GM23338 (cell line): ENCODE results near the gene ST6GALNAC6. TPM values are rescaled to one million over a fixed set of nuclear protein-coding genes. Genes with fewer than 3 reads are reported as not detected.

Source experiments
- EZH2 ChIP-seq: fragments of 200-600 bp; sonication (generic); IDR thresholded peaks from one replicate; pipeline ENCODE4 v1.8.0; 2017; ENCODE audit warnings: antibody characterized with exemption, mild to moderate bottlenecking, low read depth; ENCODE audit not compliant: unreplicated experiment
- REST ChIP-seq: IDR thresholded peaks from one replicate; pipeline ENCODE4 v1.6.1; 2018; ENCODE audit warnings: antibody characterized with exemption; ENCODE audit not compliant: unreplicated experiment
- STAT1 ChIP-seq: IDR thresholded peaks from one replicate; pipeline ENCODE4 v1.6.1; 2016; ENCODE audit warnings: antibody characterized with exemption; ENCODE audit not compliant: unreplicated experiment
- microRNA-seq: library from miRNA; unstranded; fragments of <30 nt; microRNA quantifications from one replicate; pipeline ENCODE4, GENCODE V29; 2017
- polyA plus RNA-seq: library from polyadenylated mRNA; unstranded; fragments of >200 nt; fragmentation: Nextera tagmentation; extraction: Ambion mirVana; gene quantifications from 2 replicates; pipeline ENCODE4 v1.2.1, GENCODE V29; 2016
- small RNA-seq: library from RNA; depleted of rRNA; stranded (forward); fragments of <200 nt; gene quantifications from one replicate; pipeline ENCODE3, GENCODE V24; 2014; ENCODE audit warnings: low replicate concordance
- total RNA-seq: library from RNA; depleted of rRNA; stranded (reverse); fragments of >200 nt; shearing (Covaris generic); gene quantifications from 2 replicates; pipeline ENCODE4 v1.2.3, GENCODE V29; 2014; rRNA removed

The ST6GALNAC6 gene
- total and polyA plus RNA-seq, 2 experiments from 2014 or later: 20.7 to 39.2 TPM

- no peak for TF ChIP-seq REST
- TF ChIP-seq EZH2: no peak
- no peak for TF ChIP-seq STAT1
Measured at GRCh38 chr9:127835991-127836516, 63.3 kb downstream of the ST6GALNAC6 start (continued).

Small RNA genes within 50 kb of the gene (microRNA-seq; reads per million reads assigned to microRNA genes)
- gene MIR4672: not detected

Small RNA genes within 50 kb of the gene (small RNA-seq; reads per million reads assigned to genes)
- gene MIR4672: not detected
- gene RNA5SP296: not detected

Other genes with a start within 250 kb of the ST6GALNAC6 start
- 0.17 TPM in 1 of 2 replicates, not detected in the other for gene CFAP157, start 192.6 kb downstream of the ST6GALNAC6 start, total RNA-seq
- 0.55 and 0.78 TPM in 2 replicates for gene CFAP157, start 192.6 kb downstream of the ST6GALNAC6 start, polyA plus RNA-seq
- 9.5 and 15.1 TPM in 2 replicates for gene PTRH1, start 183.9 kb downstream of the ST6GALNAC6 start, total RNA-seq
- gene PTRH1, start 183.9 kb downstream of the ST6GALNAC6 start, polyA plus RNA-seq: 18.6 and 18.9 TPM in 2 replicates
- not detected in 2 replicates for gene TTC16, start 183.5 kb downstream of the ST6GALNAC6 start, total RNA-seq
- gene TTC16, start 183.5 kb downstream of the ST6GALNAC6 start, polyA plus RNA-seq: not detected in 2 replicates
- 21.1 and 23.5 TPM in 2 replicates for gene TOR2A, start 164.3 kb downstream of the ST6GALNAC6 start, total RNA-seq
- gene TOR2A, start 164.3 kb downstream of the ST6GALNAC6 start, polyA plus RNA-seq: 14.4 TPM in 2 replicates
- gene SH2D3C, start 120.9 kb downstream of the ST6GALNAC6 start, total RNA-seq: 4.5 and 7.3 TPM in 2 replicates
- 4.2 and 4.4 TPM in 2 replicates for gene SH2D3C, start 120.9 kb downstream of the ST6GALNAC6 start, polyA plus RNA-seq
- 63.9 and 84.3 TPM in 2 replicates for gene CDK9, start 113.6 kb downstream of the ST6GALNAC6 start, total RNA-seq
- gene CDK9, start 113.6 kb downstream of the ST6GALNAC6 start, polyA plus RNA-seq: 49.7 and 58.5 TPM in 2 replicates
- 87.2 and 92.4 TPM in 2 replicates for gene FPGS, start 96.7 kb downstream of the ST6GALNAC6 start, total RNA-seq
- gene FPGS, start 96.7 kb downstream of the ST6GALNAC6 start, polyA plus RNA-seq: 40.7 and 43.5 TPM in 2 replicates
- 1.4 and 3.0 TPM in 2 replicates for gene ENG, start 44.9 kb downstream of the ST6GALNAC6 start, total RNA-seq
- gene ENG, start 44.9 kb downstream of the ST6GALNAC6 start, polyA plus RNA-seq: 2.6 TPM in 2 replicates
- 6.7 and 16.2 TPM in 2 replicates for gene AK1, start 21.9 kb downstream of the ST6GALNAC6 start, total RNA-seq
- 35.5 and 36.3 TPM in 2 replicates for gene AK1, start 21.9 kb downstream of the ST6GALNAC6 start, polyA plus RNA-seq
- 35.3 and 39.1 TPM in 2 replicates for gene ST6GALNAC4, start 17.4 kb upstream of the ST6GALNAC6 start, total RNA-seq
- 7.9 and 8.1 TPM in 2 replicates for gene ST6GALNAC4, start 17.4 kb upstream of the ST6GALNAC6 start, polyA plus RNA-seq
- 7.5 and 13.4 TPM in 2 replicates for gene PIP5KL1, start 31.2 kb upstream of the ST6GALNAC6 start, total RNA-seq
- 19.5 and 25.1 TPM in 2 replicates for gene PIP5KL1, start 31.2 kb upstream of the ST6GALNAC6 start, polyA plus RNA-seq
- gene DPM2, start 38.3 kb upstream of the ST6GALNAC6 start, total RNA-seq: 29.0 and 36.6 TPM in 2 replicates
- gene DPM2, start 38.3 kb upstream of the ST6GALNAC6 start, polyA plus RNA-seq: 92.2 and 92.4 TPM in 2 replicates
- 21.5 and 22.4 TPM in 2 replicates for gene EEIG1, start 81.4 kb upstream of the ST6GALNAC6 start, total RNA-seq
- gene EEIG1, start 81.4 kb upstream of the ST6GALNAC6 start, polyA plus RNA-seq: 11.2 and 11.5 TPM in 2 replicates
- 5.5 and 6.7 TPM in 2 replicates for gene NAIF1, start 167.7 kb upstream of the ST6GALNAC6 start, total RNA-seq
- gene NAIF1, start 167.7 kb upstream of the ST6GALNAC6 start, polyA plus RNA-seq: 4.0 and 4.9 TPM in 2 replicates
- gene SLC25A25, start 168.6 kb upstream of the ST6GALNAC6 start, total RNA-seq: 21.2 and 27.0 TPM in 2 replicates
- 6.1 and 7.1 TPM in 2 replicates for gene SLC25A25, start 168.6 kb upstream of the ST6GALNAC6 start, polyA plus RNA-seq
- gene PTGES2, start 228.1 kb upstream of the ST6GALNAC6 start, total RNA-seq: 108 and 124 TPM in 2 replicates
- 56.3 and 59.7 TPM in 2 replicates for gene PTGES2, start 228.1 kb upstream of the ST6GALNAC6 start, polyA plus RNA-seq
- 0.27 TPM in 1 of 2 replicates, not detected in the other for gene LCN2, start 249.8 kb upstream of the ST6GALNAC6 start, total RNA-seq
- 2.0 and 2.7 TPM in 2 replicates for gene LCN2, start 249.8 kb upstream of the ST6GALNAC6 start, polyA plus RNA-seq